Gastrocnemius medialis (tissue), 4 donors: ENCODE data around the gene PGS1. TPM values are rescaled to one million over a fixed set of nuclear protein-coding genes. Genes with fewer than 3 reads are reported as not detected.

ENCODE experiments used
- ATAC-seq, 2 donors: fragments of 150-250 bp; one replicate each; pipeline ENCODE4 v1.9.1; 2016
- DNase-seq, 2 donors: peaks; one replicate each; pipeline ENCODE4 v3.0.0-alpha.2; 2019
- H3K27ac ChIP-seq, 4 donors: fragments of 200-600 bp; sonication (generic); 1 replicate in 1 of 4; 2 replicates in 3 of 4; pipeline ENCODE4 v1.5.1; 2016 to 2018; ENCODE audit warnings: mild to moderate bottlenecking in 2 of 4, moderate library complexity in 1 of 4
- H3K27me3 ChIP-seq, 3 donors: fragments of 200-600 bp; sonication (generic) in 2 of 3; 1 replicate in 1 of 3; 2 replicates in 2 of 3; pipeline versions ENCODE4 v1.5.1 to v1.6.0; 2016 to 2019; ENCODE audit warnings: mild to moderate bottlenecking in 1 of 3, moderate library complexity in 1 of 3
- H3K36me3 ChIP-seq, 2 donors: fragments of 200-600 bp; sonication (generic) in 1 of 2; one replicate each; pipeline ENCODE4 v1.5.1; 2017 to 2018
- H3K4me1 ChIP-seq, 2 donors: fragments of 200-600 bp; sonication (generic) in 1 of 2; one replicate each; pipeline ENCODE4 v1.5.1; 2016 to 2017; ENCODE audit warnings: mild to moderate bottlenecking in 2 of 2
- H3K4me3 ChIP-seq, 4 donors: fragments of 200-600 bp; sonication (generic) in 3 of 4; 1 replicate in 1 of 4; 2 replicates in 3 of 4; pipeline ENCODE4 v1.5.1; 2016 to 2019; ENCODE audit warnings: mild to moderate bottlenecking in 2 of 4
- H3K9me3 ChIP-seq, 3 donors: fragments of 200-600 bp; sonication (generic) in 2 of 3; 1 replicate in 1 of 3; 2 replicates in 2 of 3; pipeline ENCODE4 v1.5.1; 2016 to 2019
- POLR2A ChIP-seq, 2 donors: fragments of 450-650 bp; IDR thresholded peaks; one replicate each; pipeline ENCODE4 v1.6.1; 2017; ENCODE audit warnings: antibody characterized with exemption in 2 of 2, mild to moderate bottlenecking in 2 of 2, moderate library complexity in 2 of 2
- in situ Hi-C, 4 donors: fragments of 200-750 bp; cut with MboI; loops; one replicate each; pipeline versions ENCODE4 v1.15.0 to v1.8.0; 2017; ENCODE audit warnings: low sequenced_read_pairs in 4 of 4
- intact Hi-C: fragments of 100-400 bp; cut with DNase I; formaldehyde crosslinking; loops from one replicate; pipeline ENCODE4 v1.15.1; 2023; ENCODE audit warnings: low total_unique reads
- total RNA-seq, 4 donors: library from RNA; depleted of rRNA; stranded (reverse); fragments of >200 nt; gene quantifications; one replicate each; pipeline versions ENCODE4 v1.1.0 to v1.2.3, GENCODE V29; 2016
- TF ChIP-seq, protein P1 (sequence below), 5 experiments: fragments of 450-650 bp in 3 of 5; fragments of 200-600 bp in 2 of 5; sonication (generic) in 2 of 5; IDR thresholded peaks in 4 of 5; conservative IDR thresholded peaks in 1 of 5; 1 replicate in 4 of 5; 2 replicates in 1 of 5; pipeline ENCODE4 v1.5.1; 2016 to 2019; ENCODE audit warnings: antibody characterized with exemption in 5 of 5, mild to moderate bottlenecking in 3 of 5, moderate library complexity in 3 of 5

The PGS1 gene
- total RNA-seq, 4 donors from 2014 or later, result 16.6 to 30.0 (median 21.8) TPM

DNA sequence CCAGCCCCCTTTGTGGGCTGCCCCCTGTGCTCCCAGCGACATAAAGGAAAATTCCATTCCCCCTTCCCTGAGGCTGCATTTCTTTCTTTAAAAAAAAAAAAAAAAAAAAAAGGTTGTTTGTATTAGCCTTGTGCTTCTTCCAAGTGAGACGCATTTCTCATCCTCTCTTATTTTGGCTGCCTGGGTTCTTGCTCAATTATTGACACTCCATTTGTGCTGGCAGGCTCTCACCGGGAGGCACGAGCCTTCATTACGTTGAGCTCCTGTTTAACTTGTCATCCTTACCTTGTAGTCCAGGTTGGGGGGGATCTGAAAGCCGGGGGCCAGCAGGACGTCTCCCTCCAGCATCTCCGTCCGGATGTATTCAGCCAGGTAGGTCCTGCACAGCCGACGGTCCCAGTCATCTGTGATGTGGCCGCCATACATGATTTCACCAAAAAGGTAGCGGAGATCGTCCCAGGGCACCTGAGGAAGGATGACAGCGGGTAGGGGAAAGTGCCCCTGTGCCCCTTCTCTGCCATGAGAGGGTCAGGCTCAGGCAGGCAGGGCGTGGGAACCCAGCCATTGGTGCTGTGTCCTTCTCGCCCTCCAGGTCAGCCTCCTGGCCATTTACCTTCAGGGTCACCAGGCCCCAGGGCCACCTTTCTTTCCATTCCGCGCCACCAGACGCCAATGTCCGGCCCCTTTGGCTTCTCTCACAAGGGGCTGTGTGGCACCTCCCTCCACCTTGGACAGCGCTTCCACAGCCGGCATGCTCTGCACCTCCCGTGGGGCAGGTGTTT, 50.6 kb downstream of the PGS1 start:
- intact Hi-C loops, result no loop called here

DNA sequence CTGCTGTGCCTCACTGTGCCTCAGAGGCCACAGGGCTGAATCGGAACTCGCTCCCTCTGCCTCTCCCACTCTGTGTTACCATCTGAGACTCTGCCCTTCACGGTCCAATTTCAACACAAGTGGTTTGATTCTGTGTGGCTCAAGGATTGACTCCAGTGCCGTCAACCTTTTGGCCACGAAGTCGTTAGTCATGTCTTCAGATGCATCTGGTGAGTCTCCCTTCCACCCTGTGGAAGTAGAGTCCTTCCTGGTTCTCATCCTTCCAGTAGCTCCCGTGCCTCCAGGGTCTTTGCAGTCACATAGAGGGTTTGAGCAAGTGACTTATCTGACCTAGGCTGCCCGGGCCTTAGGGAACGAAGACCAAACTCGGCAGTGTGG, 51.2 kb downstream of the PGS1 start:
- no peaks in the 10 kb centered on the region for H3K9me3 ChIP-seq
- ATAC-seq (no peak), DNase-seq (no peak)
- H3K4me1 ChIP-seq, result no peaks in the 10 kb centered on the region
- no peaks in the 10 kb centered on the region for H3K27me3 ChIP-seq
- no peak overlapping the region for H3K4me3 ChIP-seq
- no peak for TF ChIP-seq POLR2A (IDR thresholded peaks at IDR 0.05)
- TF ChIP-seq, protein P1, sequence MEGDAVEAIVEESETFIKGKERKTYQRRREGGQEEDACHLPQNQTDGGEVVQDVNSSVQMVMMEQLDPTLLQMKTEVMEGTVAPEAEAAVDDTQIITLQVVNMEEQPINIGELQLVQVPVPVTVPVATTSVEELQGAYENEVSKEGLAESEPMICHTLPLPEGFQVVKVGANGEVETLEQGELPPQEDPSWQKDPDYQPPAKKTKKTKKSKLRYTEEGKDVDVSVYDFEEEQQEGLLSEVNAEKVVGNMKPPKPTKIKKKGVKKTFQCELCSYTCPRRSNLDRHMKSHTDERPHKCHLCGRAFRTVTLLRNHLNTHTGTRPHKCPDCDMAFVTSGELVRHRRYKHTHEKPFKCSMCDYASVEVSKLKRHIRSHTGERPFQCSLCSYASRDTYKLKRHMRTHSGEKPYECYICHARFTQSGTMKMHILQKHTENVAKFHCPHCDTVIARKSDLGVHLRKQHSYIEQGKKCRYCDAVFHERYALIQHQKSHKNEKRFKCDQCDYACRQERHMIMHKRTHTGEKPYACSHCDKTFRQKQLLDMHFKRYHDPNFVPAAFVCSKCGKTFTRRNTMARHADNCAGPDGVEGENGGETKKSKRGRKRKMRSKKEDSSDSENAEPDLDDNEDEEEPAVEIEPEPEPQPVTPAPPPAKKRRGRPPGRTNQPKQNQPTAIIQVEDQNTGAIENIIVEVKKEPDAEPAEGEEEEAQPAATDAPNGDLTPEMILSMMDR (IDR thresholded peaks at IDR 0.05 in 4 of 5, conservative IDR thresholded peaks at IDR 0.05 in 1 of 5), result no peak
- intact Hi-C loops (no loop called here), in situ Hi-C loops (loop anchor here in 3 of 4 donors (10.0 kb wide), 4 partner anchors 55 to 145 kb away; partner anchors contain the start of genes PGS1 (in 1 of the 3) and SOCS3 (in 1 of the 3))
- H3K27ac ChIP-seq, result no peak overlapping the region
- peaks cover 0 to 19% of the 10 kb centered on the region in 2 donors for H3K36me3 ChIP-seq

More for the DNA sequence above, 50.6 kb downstream of the PGS1 start:
- Histone ChIP-seq H3K9me3 (no peaks in the 10 kb centered on the region), H3K27ac (no peak overlapping the region), H3K36me3 (peaks cover 0 to 25% of the 10 kb centered on the region in 2 donors), H3K4me3 (no peak overlapping the region), H3K27me3 (no peaks in the 10 kb centered on the region), H3K4me1 (no peaks in the 10 kb centered on the region)
- DNase-seq, result no peak
- TF ChIP-seq, protein P1 (IDR thresholded peaks at IDR 0.05 in 4 of 5, conservative IDR thresholded peaks at IDR 0.05 in 1 of 5), result no peak
- no peak for TF ChIP-seq POLR2A (IDR thresholded peaks at IDR 0.05)
- ATAC-seq, result no peak
- in situ Hi-C loops, result loop anchor here in 3 of 4 donors (10.0 kb wide), 4 partner anchors 54 to 144 kb away; partner anchors contain the start of genes PGS1 (in 1 of the 3) and SOCS3 (in 1 of the 3)

GRCh38 chr17:78430892-78431691, 52.6 kb downstream of the PGS1 start:
- in situ Hi-C loops, result no loop called here

DNA sequence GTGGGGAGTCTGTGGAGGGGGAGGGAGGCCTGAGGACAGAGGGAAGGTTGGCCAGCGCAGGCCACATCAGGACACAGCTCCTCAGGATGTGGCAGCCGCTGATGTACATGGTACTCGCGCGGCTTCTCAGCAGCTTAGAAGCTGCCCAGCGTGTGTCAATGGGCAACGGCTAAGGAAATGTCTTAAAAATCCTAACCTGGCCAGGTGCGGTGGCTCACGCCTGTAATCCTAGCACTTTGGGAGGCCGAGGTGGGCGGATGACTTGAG, 53.2 kb downstream of the PGS1 start:
- intact Hi-C loops, result no loop called here
- Histone ChIP-seq H3K27ac (no peak overlapping the region), H3K9me3 (no peaks in the 10 kb centered on the region), H3K27me3 (no peaks in the 10 kb centered on the region), H3K4me3 (no peak overlapping the region), H3K36me3 (peaks cover 0 to 13% of the 10 kb centered on the region in 2 donors), H3K4me1 (no peaks in the 10 kb centered on the region)
- ATAC-seq (no peak), DNase-seq (no peak)
- TF ChIP-seq, protein P1 (IDR thresholded peaks at IDR 0.05 in 4 of 5, conservative IDR thresholded peaks at IDR 0.05 in 1 of 5), result no peak
- TF ChIP-seq POLR2A (IDR thresholded peaks at IDR 0.05), result no peak
- in situ Hi-C loops, result no loop called here

More at GRCh38 chr17:78430892-78431691, 52.6 kb downstream of the PGS1 start:
- H3K27ac ChIP-seq, result no peak overlapping the region
- H3K4me1 ChIP-seq, result no peaks in the 10 kb centered on the region
- DNase-seq (no peak), ATAC-seq (no peak)
- intact Hi-C loops, result no loop called here
- no peaks in the 10 kb centered on the region for H3K27me3 ChIP-seq
- no peak overlapping the region for H3K4me3 ChIP-seq
- peaks cover 0 to 15% of the 10 kb centered on the region in 2 donors for H3K36me3 ChIP-seq
- TF ChIP-seq, protein P1 (IDR thresholded peaks at IDR 0.05 in 4 of 5, conservative IDR thresholded peaks at IDR 0.05 in 1 of 5), result no peak
- H3K9me3 ChIP-seq, result no peaks in the 10 kb centered on the region
